Lower leg skin (tissue), 4 donors: ENCODE measurements around the gene EVA1B. TPM values are rescaled to one million over a fixed set of nuclear protein-coding genes. Genes with fewer than 3 reads are reported as not detected.

Experiments used
- DNase-seq, 2 donors: peaks; one replicate each; pipeline ENCODE4 v3.0.0-alpha.2; 2019; ENCODE audit warnings: low spot score in 2 of 2
- H3K4me3 ChIP-seq: fragments of 200-600 bp; sonication (generic); 2 replicates; pipeline ENCODE4 v1.5.1; 2017; ENCODE audit warnings: mild to moderate bottlenecking, low read depth; ENCODE audit not compliant: poor library complexity, severe bottlenecking
- CTCF ChIP-seq, 3 donors: fragments of 450-650 bp; IDR thresholded peaks; one replicate each; pipeline ENCODE4 v1.5.1; 2016; ENCODE audit warnings: antibody characterized with exemption in 3 of 3, mild to moderate bottlenecking in 3 of 3, moderate library complexity in 2 of 3
- POLR2A ChIP-seq, 2 donors: fragments of 450-650 bp; IDR thresholded peaks; one replicate each; pipeline ENCODE4 v1.6.1; 2016 to 2017; ENCODE audit warnings: antibody characterized with exemption in 2 of 2, mild to moderate bottlenecking in 1 of 2, moderate library complexity in 1 of 2
- WGBS, 2 donors: methylation state at CpG; one replicate each; pipeline ENCODE4 v1.1.5; 2018; 5-methylcytosine and 5-hydroxymethylcytosine counted together
- intact Hi-C: fragments of 100-400 bp; cut with DNase I; formaldehyde crosslinking; loops from one replicate; pipeline ENCODE4 v1.15.0; 2023; ENCODE audit warnings: low total_unique reads
- total RNA-seq, 4 donors: library from RNA; depleted of rRNA; stranded (reverse); fragments of >200 nt; gene quantifications; one replicate each; pipeline ENCODE4 v1.1.0, GENCODE V29; 2016

EVA1B gene
- total RNA-seq, 4 donors from 2014 or later = 29.8 to 35.5 (median 34.3) TPM

- 76 to 77% methylated on average over 1 of the region's 1 CpG for WGBS, 2 donors
- intact Hi-C loops = no loop called here
- no peak overlapping the region for H3K4me3 ChIP-seq
- DNase-seq = peak in 1 of 2 donors; percentile 28
- TF ChIP-seq POLR2A (IDR thresholded peaks at IDR 0.05) = no peak
- TF ChIP-seq CTCF (IDR thresholded peaks at IDR 0.05) = no peak
These were observed 22.9 kb downstream of the EVA1B start for GRCh38 chr1:36300526-36300925.

- WGBS, 2 donors = 90 to 96% methylated on average over 5 of the region's 5 CpGs
- TF ChIP-seq CTCF (IDR thresholded peaks at IDR 0.05) (no peak), POLR2A (IDR thresholded peaks at IDR 0.05) (no peak)
These were observed 24.8 kb downstream of the EVA1B start for GRCh38 chr1:36298640-36299039.

GRCh38 chr1:36297062-36297461, 26.4 kb downstream of the EVA1B start:
- no peak for TF ChIP-seq CTCF (IDR thresholded peaks at IDR 0.05)
- no peak for TF ChIP-seq POLR2A (IDR thresholded peaks at IDR 0.05)
- intact Hi-C loops = no loop called here
- 81 to 82% methylated on average over 2 of the region's 2 CpGs for WGBS, 2 donors
- DNase-seq = no peak
- no peak overlapping the region for H3K4me3 ChIP-seq

More at GRCh38 chr1:36298640-36299039, 24.8 kb downstream of the EVA1B start:
- intact Hi-C loops = no loop called here
- peak in 1 of 2 donors; percentile 61 for DNase-seq
- H3K4me3 ChIP-seq = no peak overlapping the region

GRCh38 chr1:36295390-36295789, 28.1 kb downstream of the EVA1B start:
- DNase-seq = no peak
- H3K4me3 ChIP-seq = no peak overlapping the region
- intact Hi-C loops = no loop called here
- TF ChIP-seq CTCF (IDR thresholded peaks at IDR 0.05) = no peak
- TF ChIP-seq POLR2A (IDR thresholded peaks at IDR 0.05) = no peak
- WGBS, 2 donors = 87% methylated on average over 2 of the region's 2 CpGs

- 87 to 88% methylated on average over 5 of the region's 5 CpGs for WGBS, 2 donors
- intact Hi-C loops = loop anchor here (5.0 kb wide), 1 partner anchor 185 kb away; no protein-coding TSS in a partner anchor
- H3K4me3 ChIP-seq = no peak overlapping the region
These were observed 35.9 kb downstream of the EVA1B start for GRCh38 chr1:36287595-36287994.

More at GRCh38 chr1:36287595-36287994, 35.9 kb downstream of the EVA1B start:
- TF ChIP-seq CTCF (IDR thresholded peaks at IDR 0.05) (no peak), POLR2A (IDR thresholded peaks at IDR 0.05) (no peak)
- DNase-seq = no peak
